GM12864 (cell line): ENCODE data around the gene GZMB.

Experiments
- DNase-seq: peaks from one replicate; pipeline ENCODE4 v3.0.0-alpha.2; 2011; ENCODE audit warnings: low read depth
- H3K4me3 ChIP-seq: 2 replicates; pipeline ENCODE4 v1.5.1; 2011; ENCODE audit warnings: mild to moderate bottlenecking, low read depth, low read length, control low read depth
- CTCF ChIP-seq: IDR thresholded peaks from 2 replicates; pipeline ENCODE4 v1.5.1; 2011; ENCODE audit warnings: low read depth, mild to moderate bottlenecking, moderate library complexity, low read length, control low read depth, inconsistent platforms; ENCODE audit errors: missing control alignments

The GZMB gene

GRCh38 chr14:24632761-24633160 is 1.2 kb downstream of the GZMB start:
- no peak for DNase-seq
- H3K4me3 ChIP-seq: no peak overlapping the region
- no peak for TF ChIP-seq CTCF

GRCh38 chr14:24632336-24632735 is 1.7 kb downstream of the GZMB start:
- DNase-seq: no peak
- no peak overlapping the region for H3K4me3 ChIP-seq
- no peak for TF ChIP-seq CTCF

GRCh38 chr14:24631749-24632335 is 2.1 kb downstream of the GZMB start:
- no peak for TF ChIP-seq CTCF
- H3K4me3 ChIP-seq: no peak overlapping the region
- DNase-seq: no peak

- H3K4me3 ChIP-seq: no peak overlapping the region
- no peak for TF ChIP-seq CTCF
- no peak for DNase-seq
Observed at GRCh38 chr14:24630872-24631477, 3.0 kb downstream of the GZMB start.

- no peak for DNase-seq
- no peak for TF ChIP-seq CTCF
Observed at GRCh38 chr14:24630087-24630871, 3.7 kb downstream of the GZMB start.

GRCh38 chr14:24629521-24629920 is 4.5 kb downstream of the GZMB start:
- TF ChIP-seq CTCF: no peak
- H3K4me3 ChIP-seq: no peak overlapping the region
- DNase-seq: no peak

More at GRCh38 chr14:24630087-24630871, 3.7 kb downstream of the GZMB start:
- no peak overlapping the region for H3K4me3 ChIP-seq
